Myocyte (in vitro differentiated cells): ENCODE measurements around the gene KATNB1. TPM values are rescaled to one million over a fixed set of nuclear protein-coding genes. Genes with fewer than 3 reads are reported as not detected.
"Not testable (repeated sequence)": the region's sequence is repeated elsewhere in the genome, so short reads cannot be mapped to it uniquely, and the experiment has no call there.

ENCODE experiments used
- DNase-seq: peaks from one replicate; pipeline ENCODE4 v3.0.0-alpha.2; 2012; ENCODE audit warnings: low read depth
- total RNA-seq: library from RNA; depleted of rRNA; stranded (reverse); fragments of >200 nt; gene quantifications from 2 replicates; pipeline ENCODE4 v1.2.3, GENCODE V29; 2014

The KATNB1 gene
- total RNA-seq, 1 donor from 2014 or later: 51.3 TPM

DNA sequence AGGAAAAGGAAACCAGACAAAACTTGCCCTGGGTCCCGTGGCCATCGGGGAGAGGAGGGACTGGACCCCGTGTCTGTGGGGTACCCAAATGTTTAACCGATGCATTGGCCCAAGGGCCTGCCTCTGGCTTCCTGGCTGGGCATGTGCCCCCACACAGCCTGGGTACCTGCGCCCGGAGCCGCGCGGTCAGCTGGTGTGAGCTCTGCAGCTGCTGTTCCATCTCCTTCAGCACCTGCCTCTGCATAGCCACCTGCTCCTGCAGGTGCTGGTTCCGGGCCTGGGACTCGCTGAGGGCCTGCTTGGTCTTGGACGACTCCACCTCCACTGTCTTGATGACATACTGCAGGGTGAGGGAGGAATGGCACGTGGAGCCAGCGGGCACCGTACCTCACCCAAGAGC is 34.8 kb downstream of the KATNB1 start:
- no peak for DNase-seq

DNA sequence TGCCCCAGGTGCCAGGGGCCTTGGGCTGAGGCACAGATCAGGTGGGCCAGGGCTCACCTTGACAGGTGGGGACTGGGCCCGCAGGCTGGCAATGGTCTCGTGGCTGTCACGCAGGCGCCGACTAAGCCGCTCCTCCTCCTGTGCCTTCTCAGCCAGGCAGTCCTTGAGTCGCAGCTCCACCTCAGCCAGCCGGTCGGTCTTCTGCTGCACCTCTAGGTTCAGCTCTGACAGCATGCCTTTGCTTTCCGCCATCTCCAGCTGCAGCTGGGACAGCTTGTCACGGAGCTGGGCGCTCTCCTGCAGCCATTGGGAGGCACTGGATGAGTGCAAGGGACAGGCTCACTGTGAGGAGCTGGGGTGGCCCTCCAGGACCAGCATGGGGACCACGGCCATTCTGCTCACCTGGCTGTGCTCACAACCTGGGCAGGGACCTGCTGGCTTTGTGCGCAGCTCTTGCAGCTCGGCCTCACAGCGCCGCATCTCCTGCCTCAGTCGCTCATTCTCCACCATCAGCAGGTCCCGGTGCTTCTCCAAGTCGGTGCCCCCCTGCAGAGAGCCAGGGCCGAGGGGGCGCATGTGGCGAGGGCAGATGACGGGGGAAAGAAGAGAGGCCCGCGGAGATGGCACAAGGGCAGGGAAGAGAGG is 35.7 kb downstream of the KATNB1 start:
- DNase-seq: no peak

DNA sequence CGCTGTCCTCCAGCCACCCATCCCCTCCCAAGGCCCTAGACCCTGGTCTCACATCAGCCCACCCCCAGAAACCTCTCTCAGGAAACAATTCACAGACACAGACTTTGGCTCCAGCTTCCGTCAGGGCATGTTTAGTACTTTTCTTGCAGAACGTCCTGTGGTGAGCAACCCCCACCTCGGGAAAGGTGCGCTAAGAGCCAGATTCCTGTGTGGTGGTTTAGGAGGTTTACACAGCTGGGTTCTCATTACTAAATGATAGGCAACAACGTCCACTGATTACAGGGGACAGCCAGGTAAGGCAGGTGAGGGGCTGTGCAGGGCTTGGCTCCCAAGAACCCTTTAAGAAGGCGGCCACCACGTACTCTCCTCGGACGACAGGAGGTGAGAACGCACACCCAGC is 37.4 kb downstream of the KATNB1 start:
- DNase-seq: no peak

DNA sequence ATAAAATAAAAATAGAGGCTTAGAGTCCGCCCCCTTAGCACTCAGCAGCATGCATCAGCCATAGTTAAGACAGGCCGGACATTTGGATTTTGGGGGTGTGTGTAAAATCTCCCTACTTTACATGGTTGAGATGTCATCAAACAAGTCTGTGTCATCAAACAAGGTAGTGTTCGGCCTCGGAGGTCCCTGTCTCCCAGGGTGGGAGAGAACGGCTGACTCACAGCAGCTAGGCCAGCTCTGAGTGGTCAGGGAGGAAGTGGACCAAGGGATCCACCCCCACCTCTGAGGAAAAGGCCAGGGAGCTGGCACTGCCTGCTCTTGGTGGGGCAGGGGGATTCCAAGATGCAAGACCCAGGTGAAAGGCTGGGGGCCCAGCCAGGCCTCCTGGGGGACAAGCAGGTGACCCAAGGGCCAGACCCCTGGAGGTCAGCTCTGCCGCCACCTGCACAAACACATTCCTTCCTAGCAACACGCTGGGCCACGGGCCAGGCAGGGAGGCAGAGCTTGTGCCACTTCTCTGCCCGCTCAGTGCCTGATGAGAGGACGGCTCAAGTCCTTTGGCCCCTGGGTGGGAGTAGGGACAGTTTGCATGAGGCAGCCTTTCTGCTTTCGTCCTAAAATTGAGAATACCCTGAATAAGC is 38.2 kb downstream of the KATNB1 start:
- no peak for DNase-seq

DNA sequence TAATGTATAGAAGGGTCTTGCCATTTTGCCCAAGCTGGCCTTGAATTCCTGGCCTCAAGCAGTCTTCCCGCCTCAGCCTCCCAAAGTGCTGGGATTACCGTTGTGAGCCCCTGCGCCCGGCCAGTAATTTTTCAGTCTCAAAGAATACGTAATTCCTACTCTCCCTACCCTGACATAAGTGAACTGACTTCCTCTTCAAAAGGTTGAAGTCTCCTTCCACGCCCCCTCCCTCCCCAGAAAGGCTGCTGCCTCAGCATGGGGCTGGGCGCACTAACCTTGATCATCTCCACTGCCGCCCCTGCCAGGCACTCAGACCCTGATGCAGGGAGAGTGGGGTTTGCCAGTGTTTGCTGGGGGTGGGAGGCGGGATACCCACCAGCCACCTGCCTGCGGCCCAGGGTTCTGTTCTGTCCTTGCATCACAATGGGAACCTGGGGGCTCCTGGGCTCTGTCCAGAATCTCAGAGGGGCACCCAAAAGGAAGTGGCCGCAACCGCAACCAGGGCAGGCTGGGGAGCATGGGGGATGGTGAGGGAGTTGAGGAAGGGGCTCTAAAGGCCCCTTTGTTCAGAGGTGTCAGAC is 39.2 kb downstream of the KATNB1 start:
- DNase-seq: no peak

DNA sequence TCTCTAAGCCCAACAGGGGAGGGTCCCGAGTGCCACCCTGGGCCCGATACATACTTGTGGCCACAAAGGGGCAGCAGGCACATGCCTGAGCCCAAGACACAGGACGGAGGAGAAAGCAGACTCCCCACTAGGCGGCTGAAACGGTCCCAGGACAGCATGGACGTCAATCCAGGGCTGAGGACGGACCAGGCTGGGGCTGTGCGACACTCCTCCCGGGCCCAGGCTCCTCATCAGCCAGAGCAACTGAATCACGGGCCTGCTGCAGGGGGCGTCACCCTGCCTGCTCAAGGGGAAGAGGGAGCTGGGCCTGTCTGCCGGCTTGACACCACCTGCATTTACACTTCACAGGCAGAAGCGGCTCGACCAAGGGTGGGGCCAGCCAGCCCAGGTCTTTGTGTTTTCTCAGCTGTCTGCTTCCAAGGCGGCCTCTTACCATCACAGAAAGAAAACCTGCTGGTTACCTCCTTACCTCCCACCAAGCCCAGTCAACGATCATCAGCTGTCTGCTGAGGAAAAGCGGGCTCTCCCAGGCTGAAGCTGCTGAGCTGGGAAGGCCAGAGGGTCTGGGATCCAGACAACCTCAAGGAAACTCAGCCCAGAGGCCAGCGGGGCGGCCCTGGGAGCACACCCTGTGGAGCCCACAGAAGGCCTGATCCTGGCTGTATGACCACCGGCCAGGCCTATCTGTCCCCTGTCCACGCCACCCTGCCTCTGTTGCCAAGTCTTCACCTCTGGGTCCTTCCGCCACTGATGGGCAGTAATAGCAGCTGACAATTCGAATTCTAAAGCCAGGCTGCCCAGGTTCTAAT is 40.3 kb downstream of the KATNB1 start:
- DNase-seq: peak; percentile 51

DNA sequence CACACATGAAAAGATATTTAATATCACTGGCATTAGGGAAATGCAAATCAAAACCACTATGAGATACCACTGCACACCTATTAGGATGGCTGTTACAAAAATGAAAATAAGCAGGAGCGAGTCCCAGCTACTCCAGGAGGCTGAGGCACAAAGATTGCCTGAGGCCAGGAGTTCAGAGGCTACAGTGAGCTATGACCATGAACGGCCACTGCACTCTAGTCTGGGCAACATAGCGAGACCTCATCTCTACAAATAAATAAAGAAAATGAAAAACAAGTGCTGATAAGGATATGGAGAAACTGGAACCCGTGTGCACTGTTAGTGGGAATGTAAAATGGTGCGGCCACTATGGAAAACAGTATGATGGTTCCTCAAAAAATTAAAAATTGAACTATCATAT is 43.1 kb downstream of the KATNB1 start:
- DNase-seq: no peak

DNA sequence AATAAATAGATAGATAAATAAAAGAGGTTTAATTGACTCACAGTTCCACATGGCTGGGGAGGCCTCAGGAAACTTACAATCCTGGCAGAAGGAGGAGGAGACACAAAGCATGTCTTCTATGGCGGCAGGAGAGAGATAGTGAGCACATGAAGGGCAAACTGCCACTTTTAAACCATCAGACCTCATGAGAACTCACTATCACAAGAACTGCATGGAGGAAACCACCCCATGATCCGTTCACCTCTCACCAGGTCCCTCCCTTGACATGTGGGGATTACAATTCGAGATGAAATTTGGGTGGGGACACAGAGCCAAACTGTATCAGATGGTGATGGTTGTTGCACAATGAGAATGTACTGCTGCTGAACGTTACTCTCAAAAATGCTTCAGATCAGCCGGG is 44.3 kb downstream of the KATNB1 start:
- not testable (repeated sequence) for DNase-seq

DNA sequence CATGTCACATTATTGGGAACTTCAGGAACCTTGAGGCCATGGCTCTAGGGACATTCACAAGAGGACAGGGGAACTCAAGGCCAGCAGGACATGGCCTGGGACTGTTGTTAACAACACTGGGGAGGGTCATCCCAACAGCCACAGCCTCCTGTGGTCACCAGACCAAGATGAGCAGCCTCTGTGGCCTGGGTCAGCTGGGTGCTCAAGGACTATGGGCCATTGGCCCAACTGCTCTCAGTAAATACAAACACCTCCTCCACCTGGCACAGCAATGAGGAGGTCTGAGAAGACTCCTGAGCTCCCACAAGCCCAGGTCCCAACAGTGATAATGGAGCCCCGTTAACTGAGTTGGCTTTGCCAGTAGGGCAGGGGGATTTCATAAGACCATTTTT is 45.8 kb downstream of the KATNB1 start:
- DNase-seq: peak; percentile 54

DNA sequence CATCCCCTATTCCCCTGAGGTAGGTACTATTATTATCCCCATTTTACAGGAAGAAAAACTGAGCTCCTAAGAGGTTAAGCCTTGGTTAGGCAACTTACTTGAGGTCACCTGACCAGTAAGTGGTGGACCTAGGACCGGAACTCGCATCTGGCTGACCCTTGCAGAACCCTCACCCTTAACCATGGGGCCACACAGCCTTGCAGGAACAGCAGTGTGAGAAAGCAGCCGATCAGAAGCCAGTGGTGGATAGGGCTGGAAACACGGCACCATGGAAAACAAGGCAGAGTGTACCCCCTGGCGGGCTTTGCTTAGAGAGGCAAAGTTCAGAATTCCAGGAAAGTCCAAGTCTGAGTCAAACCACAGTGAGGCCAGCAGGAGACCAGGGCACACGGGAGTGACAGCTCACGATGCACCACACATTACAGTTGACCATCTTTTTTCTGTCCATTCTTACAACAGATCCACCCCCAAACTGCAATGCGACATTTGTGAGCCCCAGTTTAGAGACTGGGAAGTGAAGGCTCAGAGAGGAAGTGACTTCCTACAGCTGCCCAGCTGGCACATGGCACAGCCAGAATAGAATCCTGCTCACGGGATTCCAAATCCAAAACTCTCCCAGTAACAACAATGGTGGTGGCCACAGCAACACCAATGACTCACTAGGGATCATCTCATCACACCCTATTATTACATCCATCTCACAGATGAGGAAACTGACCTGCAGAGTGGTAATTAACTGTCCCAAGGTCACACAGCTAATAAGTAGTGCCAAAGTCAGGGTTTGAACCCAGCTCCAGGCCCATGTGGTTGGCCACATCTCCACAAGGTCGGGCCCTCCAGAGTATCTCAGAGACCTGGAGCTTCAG is 46.4 kb downstream of the KATNB1 start:
- peak; percentile 89 for DNase-seq

DNA sequence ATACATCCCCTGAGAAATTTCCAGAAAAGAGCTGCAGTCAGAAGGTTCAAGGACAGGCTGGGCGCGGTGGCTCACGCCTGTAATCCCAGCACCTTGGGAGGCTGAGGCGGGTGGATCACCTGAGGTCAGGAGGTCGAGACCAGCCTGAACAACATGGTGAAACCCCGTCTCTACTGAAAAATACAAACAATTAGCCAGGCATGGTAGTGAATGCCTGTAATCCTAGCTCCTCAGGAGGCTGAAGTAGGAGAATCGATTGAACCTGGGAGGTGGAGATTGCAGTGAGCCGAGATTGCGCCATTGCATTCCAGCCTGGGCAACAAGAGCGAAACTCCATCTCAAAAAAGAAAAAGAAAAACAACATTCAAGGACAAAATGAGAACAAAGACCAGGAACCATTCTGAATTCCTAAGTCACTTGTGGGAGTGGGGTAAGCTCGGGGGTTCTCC is 47.1 kb downstream of the KATNB1 start:
- not testable (repeated sequence) for DNase-seq

DNA sequence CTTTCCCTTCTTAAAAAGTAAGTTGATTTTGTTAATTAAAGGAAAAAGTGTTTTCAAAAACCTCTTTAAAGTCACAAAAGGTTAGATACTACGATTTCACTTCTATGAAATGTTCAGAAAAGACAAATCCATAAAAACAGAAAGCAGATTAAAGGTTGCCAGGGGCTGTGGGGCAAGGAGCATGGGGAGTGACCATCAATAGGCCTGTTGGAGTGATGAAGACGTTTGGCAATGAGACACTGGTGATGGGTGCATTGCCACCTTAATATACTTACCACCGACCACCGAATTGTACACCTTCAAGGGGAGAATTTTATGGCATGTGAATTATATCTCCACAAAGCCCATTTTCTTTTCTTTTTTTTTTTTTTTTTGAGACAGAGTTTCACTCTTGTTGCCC is 47.5 kb downstream of the KATNB1 start:
- no peak for DNase-seq

DNA sequence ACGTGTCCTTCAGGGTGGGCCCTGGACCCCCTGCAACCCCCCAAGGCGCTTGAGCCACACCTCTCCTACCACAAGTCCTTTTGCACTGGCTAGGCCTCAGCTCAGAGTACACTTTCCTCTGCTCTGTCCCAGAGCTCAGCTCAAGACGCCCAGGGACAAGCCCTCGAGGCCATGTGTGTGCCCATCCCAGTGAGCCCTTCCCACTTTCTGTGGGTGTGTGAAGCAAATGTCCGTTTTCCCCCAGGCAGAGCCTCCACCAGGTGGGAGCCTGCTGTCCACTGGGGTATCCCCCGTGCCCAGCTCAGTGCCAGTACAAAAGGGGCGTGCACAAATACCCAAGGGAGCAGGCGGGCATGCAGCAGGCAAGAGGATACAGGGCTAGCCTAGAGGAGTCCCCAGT is 48.3 kb downstream of the KATNB1 start:
- DNase-seq: no peak

DNA sequence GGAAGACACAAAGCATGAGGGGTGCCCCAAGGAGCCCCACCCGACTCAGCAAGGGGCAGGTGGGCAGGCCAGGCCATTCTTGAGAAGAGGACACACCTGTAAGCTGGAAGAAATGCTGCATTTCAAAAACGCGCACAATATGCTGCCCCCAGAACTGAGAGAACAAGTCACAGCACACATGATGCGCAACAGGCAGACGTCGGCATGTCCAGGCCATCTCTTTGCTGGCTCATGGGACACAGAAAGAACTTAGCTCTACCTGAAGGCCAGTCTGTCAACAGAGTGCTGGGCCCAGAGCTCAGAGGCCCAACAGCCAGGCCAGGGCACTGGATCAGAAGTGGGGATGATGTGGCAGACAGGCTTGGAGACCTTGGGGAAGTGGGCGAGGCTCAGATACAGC is 48.8 kb downstream of the KATNB1 start:
- DNase-seq: no peak

DNA sequence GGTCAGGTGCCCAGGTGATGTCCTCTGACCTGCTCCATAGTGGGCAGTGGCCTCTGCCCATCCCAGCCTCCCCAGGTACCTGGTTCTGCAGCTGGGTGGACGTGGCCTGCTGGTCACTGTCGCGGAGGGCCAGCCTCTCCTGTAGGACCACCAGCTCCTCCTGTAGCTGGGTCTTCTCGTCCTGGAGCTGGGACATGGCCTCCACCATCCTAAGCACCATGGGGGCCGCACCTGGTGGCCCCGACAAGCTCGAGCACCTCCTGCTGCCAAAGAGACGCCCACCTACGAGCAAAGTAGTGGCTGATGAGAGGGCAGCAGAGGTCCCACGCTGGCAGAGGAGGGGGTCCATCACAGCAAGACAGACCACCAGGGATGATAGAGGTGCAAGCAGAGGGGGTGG is 49.8 kb downstream of the KATNB1 start:
- no peak for DNase-seq

DNA sequence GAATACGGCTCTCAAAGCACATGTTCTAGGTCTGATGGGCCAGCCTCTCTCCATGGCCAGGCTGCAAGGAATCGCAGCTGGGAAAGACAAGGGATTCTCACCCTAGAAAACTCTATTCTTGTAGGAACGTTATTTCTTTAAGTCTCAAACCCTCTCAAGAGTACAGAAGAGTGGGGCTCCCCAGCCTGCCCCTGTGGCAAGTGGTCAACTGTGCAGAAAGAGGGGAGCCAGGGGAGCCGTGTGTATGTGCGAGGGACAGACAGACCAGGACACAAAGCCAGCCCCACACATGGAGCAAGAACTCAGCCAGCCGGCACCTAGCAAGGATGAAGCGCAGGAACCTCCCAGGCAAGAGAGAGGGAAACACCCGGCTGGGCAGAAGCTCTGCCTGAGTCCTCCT is 50.4 kb downstream of the KATNB1 start:
- DNase-seq: no peak

DNA sequence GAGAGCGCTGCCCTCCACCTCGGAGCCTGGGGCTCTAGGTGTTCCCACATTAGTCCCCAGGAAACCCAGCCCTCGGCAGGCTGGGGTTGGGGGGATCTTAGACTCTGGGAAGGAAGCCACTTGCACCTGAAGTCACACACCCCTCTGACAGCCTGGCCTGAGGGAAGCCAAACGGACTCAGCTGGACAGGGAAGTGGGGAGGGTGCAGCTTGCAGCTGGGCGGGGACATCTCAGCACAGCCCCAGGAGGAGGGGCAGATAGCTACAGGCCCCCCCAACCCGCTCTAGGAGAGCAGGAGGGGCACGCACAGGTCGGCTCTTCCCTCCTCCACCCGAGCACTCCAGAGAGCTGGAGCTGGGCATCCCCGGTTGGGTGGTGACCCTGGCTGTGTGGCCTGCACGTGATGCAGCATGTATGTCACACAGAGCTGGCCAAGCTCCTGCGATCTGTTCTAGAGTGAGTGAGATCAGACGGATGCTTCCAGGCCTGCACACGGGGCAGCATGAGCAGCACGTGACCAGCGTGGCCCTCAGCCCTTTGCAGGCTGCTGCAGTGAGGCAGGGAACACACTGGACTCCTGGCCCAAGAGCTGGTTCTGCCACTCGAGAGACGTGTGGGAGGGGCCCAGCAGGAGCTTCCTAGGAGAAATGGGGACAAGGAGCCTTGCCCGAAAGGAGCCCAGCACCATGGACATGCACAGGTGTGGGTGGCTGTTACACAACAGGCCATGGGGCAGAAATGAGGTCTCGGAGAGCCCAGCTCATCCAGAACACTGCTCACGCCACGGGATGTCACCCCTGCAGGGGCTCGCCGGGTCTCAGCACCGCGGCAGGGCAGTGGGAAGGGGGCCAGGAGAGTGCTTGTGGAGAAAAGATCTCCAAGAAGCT is 51.3 kb downstream of the KATNB1 start:
- no peak for DNase-seq

DNA sequence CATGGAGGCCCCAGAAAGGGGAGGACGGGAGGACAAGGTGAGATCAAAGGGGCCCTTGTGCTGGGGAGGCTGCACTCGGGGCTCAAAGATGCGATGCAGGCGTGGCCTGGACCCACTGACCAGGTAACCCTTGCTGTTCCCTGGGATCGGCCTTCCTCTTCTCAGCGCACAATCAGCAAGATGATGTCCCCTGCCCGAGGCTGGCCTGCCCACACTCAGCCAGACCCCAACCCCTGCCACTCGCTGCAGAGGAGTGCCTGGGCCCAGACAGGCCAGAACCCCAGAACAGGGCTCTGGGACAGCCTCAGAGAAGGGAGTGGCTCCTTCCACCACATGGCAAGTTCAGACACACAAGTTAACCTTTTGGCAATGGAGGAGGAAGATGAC is 51.9 kb downstream of the KATNB1 start:
- DNase-seq: no peak

DNA sequence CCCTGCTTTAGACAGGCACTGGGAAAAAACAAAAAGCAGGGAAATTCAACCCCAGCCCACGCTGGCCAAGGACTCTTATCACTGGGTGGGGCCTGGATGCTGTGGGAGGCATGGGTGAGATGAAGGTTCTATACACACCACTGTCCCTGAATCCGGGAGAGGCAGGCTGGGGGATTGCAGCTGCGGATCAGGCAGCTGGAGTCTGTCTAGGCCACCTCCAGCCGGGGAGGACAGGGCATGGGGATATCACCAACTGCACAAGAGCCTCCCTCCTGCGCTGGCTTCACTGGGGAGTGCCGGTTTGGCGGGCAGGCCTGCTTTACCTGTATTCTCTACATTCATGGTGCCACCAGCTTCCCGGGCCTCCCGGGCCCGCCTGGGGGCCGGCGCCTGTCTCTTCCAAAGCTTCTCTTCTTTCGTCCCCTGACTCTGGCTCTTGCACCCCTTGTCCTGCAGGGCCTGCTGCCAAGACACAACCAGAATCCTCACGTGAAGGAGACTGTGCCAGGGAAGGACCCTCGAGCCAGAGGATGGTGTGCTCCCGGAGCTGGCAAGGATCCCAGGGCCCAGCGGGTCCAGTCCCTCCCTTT is 52.8 kb downstream of the KATNB1 start:
- no peak for DNase-seq

DNA sequence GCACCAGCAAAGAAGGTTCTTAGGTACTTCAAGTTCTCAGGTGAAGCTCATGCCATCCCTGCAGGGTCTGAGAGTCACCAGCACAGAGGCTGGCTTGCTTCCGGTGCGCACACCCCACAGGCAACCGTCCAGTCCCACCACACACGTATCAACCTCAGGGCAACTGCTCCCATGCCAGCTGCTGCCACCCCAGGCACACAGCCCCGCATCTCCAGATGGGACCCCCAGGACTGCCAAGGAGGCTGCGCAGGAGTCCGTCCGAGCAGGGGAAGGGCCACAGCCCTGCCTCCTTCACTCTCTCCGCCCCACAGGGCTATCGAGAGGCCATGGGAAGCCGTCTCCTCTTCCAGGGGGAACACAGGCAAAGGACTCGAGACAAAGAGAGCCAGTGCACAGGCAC is 53.4 kb downstream of the KATNB1 start:
- no peak for DNase-seq
